Panc1 (cell line): ENCODE data around the gene ELL3.
"Not testable (repeated sequence)": the region's sequence is repeated elsewhere in the genome, so short reads cannot be mapped to it uniquely, and the experiment has no call there.

Source experiments
- SIN3A ChIP-seq: IDR thresholded peaks from 2 replicates; pipeline ENCODE4 v1.6.1; 2012; ENCODE audit warnings: low read depth, mild to moderate bottlenecking, low read length, moderate library complexity, borderline replicate concordance; ENCODE audit not compliant: insufficient read depth
- TF ChIP-seq, protein P1 (sequence below): fragments of 450-650 bp; IDR thresholded peaks from 2 replicates; pipeline ENCODE4 v1.5.1; 2017; ENCODE audit warnings: mild to moderate bottlenecking

DNA sequence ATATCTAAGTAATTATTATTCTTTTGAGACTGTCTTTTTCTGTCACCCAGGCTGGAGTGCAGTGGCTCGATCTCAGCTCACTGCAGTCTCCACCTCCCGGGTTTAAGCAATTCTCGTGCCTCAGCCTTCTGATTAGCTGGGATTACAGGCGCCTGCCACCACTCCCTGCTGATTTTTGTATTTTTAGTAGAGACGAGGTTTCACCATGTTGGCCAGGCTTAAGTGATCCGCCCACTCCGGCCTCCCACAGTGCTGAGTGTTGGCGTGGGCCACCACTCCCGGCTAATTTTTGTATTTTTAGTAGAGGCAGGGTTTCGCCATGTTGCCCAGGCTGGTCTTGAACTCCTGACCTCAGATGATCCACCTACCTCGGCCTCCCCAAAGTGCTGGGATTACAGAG, 48.5 kb upstream of the ELL3 start:
- TF ChIP-seq SIN3A: not testable (repeated sequence)
- TF ChIP-seq, protein P1, sequence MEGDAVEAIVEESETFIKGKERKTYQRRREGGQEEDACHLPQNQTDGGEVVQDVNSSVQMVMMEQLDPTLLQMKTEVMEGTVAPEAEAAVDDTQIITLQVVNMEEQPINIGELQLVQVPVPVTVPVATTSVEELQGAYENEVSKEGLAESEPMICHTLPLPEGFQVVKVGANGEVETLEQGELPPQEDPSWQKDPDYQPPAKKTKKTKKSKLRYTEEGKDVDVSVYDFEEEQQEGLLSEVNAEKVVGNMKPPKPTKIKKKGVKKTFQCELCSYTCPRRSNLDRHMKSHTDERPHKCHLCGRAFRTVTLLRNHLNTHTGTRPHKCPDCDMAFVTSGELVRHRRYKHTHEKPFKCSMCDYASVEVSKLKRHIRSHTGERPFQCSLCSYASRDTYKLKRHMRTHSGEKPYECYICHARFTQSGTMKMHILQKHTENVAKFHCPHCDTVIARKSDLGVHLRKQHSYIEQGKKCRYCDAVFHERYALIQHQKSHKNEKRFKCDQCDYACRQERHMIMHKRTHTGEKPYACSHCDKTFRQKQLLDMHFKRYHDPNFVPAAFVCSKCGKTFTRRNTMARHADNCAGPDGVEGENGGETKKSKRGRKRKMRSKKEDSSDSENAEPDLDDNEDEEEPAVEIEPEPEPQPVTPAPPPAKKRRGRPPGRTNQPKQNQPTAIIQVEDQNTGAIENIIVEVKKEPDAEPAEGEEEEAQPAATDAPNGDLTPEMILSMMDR: not testable (repeated sequence)
